ENCODE data around the gene DIPK2B.

- no peak for TF ChIP-seq ZZZ3 (IDR thresholded peaks at IDR 0.05; ENCODE audit: control insufficient read depth, insufficient read length, low read depth)
- no peak for TF ChIP-seq NRF1 (conservative IDR thresholded peaks at IDR 0.05; ENCODE audit: low read depth, low read length)
- TF ChIP-seq CTCF (IDR thresholded peaks at IDR 0.05 in 2 of 3, conservative IDR thresholded peaks at IDR 0.05 in 1 of 3; ENCODE audit: control insufficient read depth in 2 of 3, extremely low read depth in 1 of 3, insufficient read depth in 1 of 3, low read depth in 3 of 3, low read length in 3 of 3): no peak
- TF ChIP-seq TBL1XR1 (IDR thresholded peaks at IDR 0.05; ENCODE audit: low read depth, low read length): no peak
- no peak for TF ChIP-seq HDAC6 (IDR thresholded peaks at IDR 0.05; ENCODE audit: unreplicated experiment)
These were observed 7.6 kb upstream of the DIPK2B start for GRCh38 chrX:45208121-45208856.

All from GM12878 (cell line).